Adrenal gland (tissue), 12 donors: ENCODE results near the gene ANKRD60. TPM values are rescaled to one million over a fixed set of nuclear protein-coding genes. Genes with fewer than 3 reads are reported as not detected.
A peak's percentile ranks its signal among the peaks of the same experiment; 100 is the strongest.

Source experiments
- DNase-seq, 7 donors: peaks; one replicate each; pipeline ENCODE4 v3.0.0-alpha.2; 2019 to 2020
- H3K27ac ChIP-seq, 5 donors: fragments of 200-600 bp; sonication (generic) in 4 of 5; 1 replicate in 3 of 5; 2 replicates in 2 of 5; pipeline versions ENCODE4 v1.5.1 to v1.8.0; 2016 to 2020; ENCODE audit warnings: mild to moderate bottlenecking in 1 of 5
- H3K27me3 ChIP-seq: fragments of 200-600 bp; 2 replicates; pipeline ENCODE4 v1.8.0; 2021
- H3K36me3 ChIP-seq, 2 donors: fragments of 200-600 bp; replicated peaks in 1 of 2; 1 replicate in 1 of 2; 2 replicates in 1 of 2; pipeline versions ENCODE4 v1.5.1 to v1.8.0; 2018 to 2022
- H3K4me1 ChIP-seq, 2 donors: fragments of 200-600 bp; replicated peaks in 1 of 2; 1 replicate in 1 of 2; 2 replicates in 1 of 2; pipeline versions ENCODE4 v1.5.1 to v1.8.0; 2018 to 2021
- H3K4me3 ChIP-seq, 4 donors: fragments of 200-600 bp; sonication (generic) in 3 of 4; one replicate each; pipeline ENCODE4 v1.5.1; 2016 to 2018
- H3K9me3 ChIP-seq, 3 donors: fragments of 200-600 bp; sonication (generic) in 1 of 3; replicated peaks in 1 of 3; 1 replicate in 2 of 3; 2 replicates in 1 of 3; pipeline versions ENCODE4 v1.5.1 to v1.8.0; 2016 to 2021
- POLR2A ChIP-seq, 2 donors: fragments of 450-650 bp; IDR thresholded peaks; one replicate each; pipeline ENCODE4 v1.6.1; 2017; ENCODE audit warnings: antibody characterized with exemption in 2 of 2, mild to moderate bottlenecking in 2 of 2, moderate library complexity in 1 of 2
- WGBS, 4 donors: extraction: QIAGEN DNeasy Blood & Tissue Kit in 2 of 4; methylation state at CpG; one replicate each; pipeline versions ENCODE4 v1.1.5 to v1.1.7; 2013 to 2017; 5-methylcytosine and 5-hydroxymethylcytosine counted together
- intact Hi-C, 2 donors: fragments of 100-400 bp; cut with DNase I; formaldehyde crosslinking; loops; one replicate each; pipeline versions ENCODE4 v1.14.1 to v1.15.0; 2022 to 2023
- polyA plus RNA-seq, 3 donors: library from polyadenylated mRNA; stranded (reverse); fragments of 200-250 nt in 2 of 3; fragments of 350-450 nt in 1 of 3; fragmentation: Illumina TruSeq in 1 of 3; extraction: RNeasy Lipid Tissue Mini Kit (QIAGEN cat#74804) in 1 of 3; gene quantifications; one replicate each; pipeline ENCODE4 v1.2.3, GENCODE V29; 2013 to 2014
- total RNA-seq, 9 donors: library from RNA; depleted of rRNA in 4 of 9; stranded (reverse); fragments of >200 nt in 4 of 9; fragments of 120-200 nt in 1 of 9; fragmentation: NEBNext Ultra II Directional in 1 of 9; extraction: Animal tissue kit (Norgen Biotek cat#: 25700) in 1 of 9; gene quantifications; one replicate each; pipeline versions ENCODE4 v1.1.0 to v1.2.4, GENCODE V29; 2013 to 2023
- TF ChIP-seq, protein P1 (sequence below), 6 experiments: fragments of 450-650 bp in 4 of 6; fragments of 200-600 bp in 2 of 6; sonication (generic) in 1 of 6; IDR thresholded peaks; 1 replicate in 5 of 6; 2 replicates in 1 of 6; pipeline versions ENCODE4 v1.5.1 to v1.8.0; 2016 to 2021; ENCODE audit warnings: antibody characterized with exemption in 6 of 6, mild to moderate bottlenecking in 2 of 6, moderate library complexity in 1 of 6
- donor health status: healthy with polysubstance abuse.
- donor health status: Bipolar disorder and iron deficiency.
- donor health status: DM: yes; HTN: yes; CAD: no.
- donor health status: DM: no; HTN: no; CAD: no.
- donor health status: DM: no; HTN: no; CAD: no.
- donor health status: DM: yes; HTN: yes; CAD: no.

The ANKRD60 gene
- total and polyA plus RNA-seq, 12 donors: not detected

DNA sequence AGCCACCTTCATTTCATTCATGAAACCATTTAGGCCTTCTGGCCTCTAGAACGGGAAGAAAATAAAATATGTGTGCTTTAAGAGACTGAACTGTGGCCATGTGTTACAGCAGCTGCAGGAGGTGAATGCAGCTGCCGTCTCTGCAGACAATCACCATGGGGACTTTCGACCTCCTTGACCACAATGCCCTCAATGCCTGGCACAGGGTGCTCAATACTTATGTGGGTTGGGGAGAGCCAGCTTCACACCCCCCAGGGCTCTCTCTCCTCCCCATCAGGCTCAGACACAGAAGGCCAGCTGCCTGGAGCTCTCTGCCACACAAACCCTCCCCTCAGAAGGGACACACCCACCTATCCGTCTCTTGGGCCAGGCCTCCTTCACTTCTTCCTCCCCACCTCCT, 43.5 kb downstream of the ANKRD60 start:
- intact Hi-C loops: no loop called here
- no peak for DNase-seq
- H3K27ac ChIP-seq: no peak overlapping the region
- H3K4me3 ChIP-seq: no peak overlapping the region
- no peak for TF ChIP-seq POLR2A (IDR thresholded peaks at IDR 0.05)
- TF ChIP-seq, protein P1, sequence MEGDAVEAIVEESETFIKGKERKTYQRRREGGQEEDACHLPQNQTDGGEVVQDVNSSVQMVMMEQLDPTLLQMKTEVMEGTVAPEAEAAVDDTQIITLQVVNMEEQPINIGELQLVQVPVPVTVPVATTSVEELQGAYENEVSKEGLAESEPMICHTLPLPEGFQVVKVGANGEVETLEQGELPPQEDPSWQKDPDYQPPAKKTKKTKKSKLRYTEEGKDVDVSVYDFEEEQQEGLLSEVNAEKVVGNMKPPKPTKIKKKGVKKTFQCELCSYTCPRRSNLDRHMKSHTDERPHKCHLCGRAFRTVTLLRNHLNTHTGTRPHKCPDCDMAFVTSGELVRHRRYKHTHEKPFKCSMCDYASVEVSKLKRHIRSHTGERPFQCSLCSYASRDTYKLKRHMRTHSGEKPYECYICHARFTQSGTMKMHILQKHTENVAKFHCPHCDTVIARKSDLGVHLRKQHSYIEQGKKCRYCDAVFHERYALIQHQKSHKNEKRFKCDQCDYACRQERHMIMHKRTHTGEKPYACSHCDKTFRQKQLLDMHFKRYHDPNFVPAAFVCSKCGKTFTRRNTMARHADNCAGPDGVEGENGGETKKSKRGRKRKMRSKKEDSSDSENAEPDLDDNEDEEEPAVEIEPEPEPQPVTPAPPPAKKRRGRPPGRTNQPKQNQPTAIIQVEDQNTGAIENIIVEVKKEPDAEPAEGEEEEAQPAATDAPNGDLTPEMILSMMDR (IDR thresholded peaks at IDR 0.05): no peak
- no peaks in the 10 kb centered on the region for H3K4me1 ChIP-seq
- no peaks in the 10 kb centered on the region for H3K27me3 ChIP-seq
- no peaks in the 10 kb centered on the region for H3K9me3 ChIP-seq
- 73 to 83% (median 80%) methylated on average over 4 of the region's 4 CpGs for WGBS, 4 donors
- no peaks in the 10 kb centered on the region for H3K36me3 ChIP-seq

DNA sequence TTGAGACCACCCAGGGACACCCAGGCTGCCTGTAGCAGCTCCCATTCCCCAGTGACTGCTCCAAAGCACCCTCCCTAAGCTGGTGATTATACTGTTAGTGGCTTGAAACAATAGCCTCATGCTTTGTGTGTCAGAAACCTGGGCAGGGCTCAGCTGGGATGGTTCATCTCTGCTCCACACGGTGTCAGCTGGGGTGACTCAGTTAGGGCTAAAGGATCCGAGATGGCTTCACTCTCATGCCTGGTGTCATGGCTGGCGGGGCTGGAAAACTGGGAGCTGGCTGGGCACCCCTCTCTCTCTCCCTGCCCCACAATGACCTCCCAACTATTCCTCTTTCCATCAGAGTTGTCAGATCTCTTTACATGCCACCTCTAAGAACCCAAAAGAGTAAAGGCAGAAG, 44.4 kb downstream of the ANKRD60 start:
- H3K4me1 ChIP-seq: peaks cover 0 to 5% of the 10 kb centered on the region in 2 donors
- H3K27ac ChIP-seq: no peak overlapping the region
- intact Hi-C loops: no loop called here
- no peaks in the 10 kb centered on the region for H3K27me3 ChIP-seq
- H3K9me3 ChIP-seq: no peaks in the 10 kb centered on the region
- no peak overlapping the region for H3K4me3 ChIP-seq
- no peak for DNase-seq
- WGBS, 4 donors: 78 to 100% (median 81%) methylated on average over 3 of the region's 3 CpGs
- TF ChIP-seq POLR2A (IDR thresholded peaks at IDR 0.05): no peak
- TF ChIP-seq, protein P1 (IDR thresholded peaks at IDR 0.05): no peak
- no peaks in the 10 kb centered on the region for H3K36me3 ChIP-seq

DNA sequence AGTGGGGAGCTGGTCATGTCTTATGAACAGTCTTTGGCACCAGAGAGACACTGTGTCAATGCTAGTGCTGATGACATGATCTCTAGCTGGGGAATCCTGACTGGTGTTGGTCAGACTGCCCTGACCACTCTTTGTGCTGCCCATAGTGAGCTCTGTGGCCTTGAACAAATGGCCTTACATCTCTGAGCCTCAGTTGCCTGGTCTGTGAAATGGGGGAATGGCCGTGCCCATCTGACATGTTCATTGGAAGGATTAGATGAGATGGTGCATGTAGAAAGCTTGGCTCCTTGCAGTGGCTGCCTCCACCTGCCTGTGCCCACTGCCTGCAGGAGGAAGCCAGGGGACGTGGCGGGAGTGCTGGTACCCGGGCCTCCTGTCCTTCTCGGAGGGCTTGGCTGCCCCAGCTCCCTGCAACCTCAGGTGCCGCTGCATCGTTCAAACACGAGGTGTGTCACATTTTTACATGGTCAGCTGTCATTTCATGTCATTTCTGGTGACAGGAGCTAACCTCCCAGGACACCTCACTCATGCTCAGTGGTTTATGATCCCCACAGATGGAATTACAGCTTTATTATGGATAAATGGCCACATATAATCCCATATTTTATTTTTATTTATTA, 45.8 kb downstream of the ANKRD60 start:
- no peak for TF ChIP-seq POLR2A (IDR thresholded peaks at IDR 0.05)
- TF ChIP-seq, protein P1 (IDR thresholded peaks at IDR 0.05): no peak
- Histone ChIP-seq H3K4me3 (no peak overlapping the region), H3K9me3 (no peaks in the 10 kb centered on the region), H3K27me3 (no peaks in the 10 kb centered on the region), H3K27ac (no peak overlapping the region), H3K36me3 (no peaks in the 10 kb centered on the region), H3K4me1 (peaks cover 0 to 5% of the 10 kb centered on the region in 2 donors)
- intact Hi-C loops: no loop called here
- no peak for DNase-seq
- WGBS, 4 donors: 80 to 86% (median 82%) methylated on average over 8 of the region's 8 CpGs

DNA sequence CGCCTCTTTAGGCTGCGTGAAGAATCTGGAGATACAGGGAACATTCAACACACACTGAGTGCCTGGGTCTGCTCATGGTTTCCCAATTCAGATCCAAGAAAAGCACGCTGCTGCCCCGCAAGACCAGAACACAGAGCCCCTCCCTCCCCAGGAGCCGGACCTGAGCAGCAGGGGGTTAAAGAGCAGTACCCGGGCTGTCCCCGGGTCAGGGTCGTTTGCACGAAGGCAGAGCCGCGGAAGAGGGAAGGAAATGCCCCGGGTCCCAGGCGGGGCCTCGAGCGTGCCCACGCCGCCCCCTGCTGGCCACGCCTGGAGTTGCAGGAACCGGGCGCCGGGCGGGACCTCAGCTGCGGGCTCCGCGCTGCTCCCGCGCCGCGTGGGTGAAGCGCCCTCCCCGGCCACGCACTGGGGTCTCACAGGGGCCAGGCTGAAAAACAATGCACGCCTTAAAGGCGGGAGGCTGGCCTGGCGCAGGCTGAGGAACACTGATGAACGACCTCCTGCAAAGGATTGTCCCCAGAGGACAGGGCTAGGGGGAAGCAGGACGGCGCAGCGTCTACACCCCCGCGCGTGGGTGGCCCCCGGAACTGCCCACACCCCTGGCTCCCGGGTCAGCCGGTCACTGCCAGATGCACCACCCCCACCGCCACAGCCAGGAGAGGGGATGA, 48.9 kb downstream of the ANKRD60 start:
- WGBS, 4 donors: 1 to 3% (median 3%) methylated on average over 10 to 46 of the region's 46 CpGs
- Histone ChIP-seq H3K4me3 (peak overlapping the region in 1 of 4 donors; percentile 41), H3K36me3 (no peaks in the 10 kb centered on the region), H3K9me3 (no peaks in the 10 kb centered on the region), H3K4me1 (peaks cover 0 to 9% of the 10 kb centered on the region in 2 donors), H3K27ac (no peak overlapping the region), H3K27me3 (no peaks in the 10 kb centered on the region)
- TF ChIP-seq, protein P1 (IDR thresholded peaks at IDR 0.05): peak; percentile 71 to 99 (median 90)
- no peak for TF ChIP-seq POLR2A (IDR thresholded peaks at IDR 0.05)
- peak in 6 of 7 donors; percentile 21 to 61 (median 50) for DNase-seq
- intact Hi-C loops: loop anchor here (5.0 to 10.0 kb wide), 2 partner anchors 525 to 527 kb away; no protein-coding TSS in a partner anchor
